BLaER1 (cell line): ENCODE measurements around the gene CNPPD1.

ENCODE experiments used
- H3K27ac ChIP-seq: shearing (Covaris generic); formaldehyde crosslinking; 2 replicates; pipeline ENCODE4 v1.8.1; 2022
- H3K27me3 ChIP-seq: shearing (Covaris generic); formaldehyde crosslinking; 2 replicates; pipeline ENCODE4 v1.8.1; 2022
- H3K36me3 ChIP-seq: shearing (Covaris generic); formaldehyde crosslinking; 2 replicates; pipeline ENCODE4 v1.8.1; 2022
- H3K4me1 ChIP-seq: shearing (Covaris generic); formaldehyde crosslinking; 2 replicates; pipeline ENCODE4 v1.8.1; 2022
- H3K4me2 ChIP-seq: shearing (Covaris generic); formaldehyde crosslinking; 2 replicates; pipeline ENCODE4 v1.8.1; 2022
- H3K4me3 ChIP-seq: shearing (Covaris generic); formaldehyde crosslinking; 2 replicates; pipeline ENCODE4 v1.8.1; 2022
- H3K9ac ChIP-seq: shearing (Covaris generic); formaldehyde crosslinking; 2 replicates; pipeline ENCODE4 v1.8.1; 2022
- H3K9me3 ChIP-seq: shearing (Covaris generic); formaldehyde crosslinking; 2 replicates; pipeline ENCODE4 v1.8.1; 2022
- H4K20me1 ChIP-seq: shearing (Covaris generic); formaldehyde crosslinking; 2 replicates; pipeline ENCODE4 v1.8.1; 2022
- Cebpa-rat ChIP-seq: shearing (Covaris generic); IDR thresholded peaks from 2 replicates; pipeline ENCODE4 v1.8.1; 2022

The CNPPD1 gene

DNA sequence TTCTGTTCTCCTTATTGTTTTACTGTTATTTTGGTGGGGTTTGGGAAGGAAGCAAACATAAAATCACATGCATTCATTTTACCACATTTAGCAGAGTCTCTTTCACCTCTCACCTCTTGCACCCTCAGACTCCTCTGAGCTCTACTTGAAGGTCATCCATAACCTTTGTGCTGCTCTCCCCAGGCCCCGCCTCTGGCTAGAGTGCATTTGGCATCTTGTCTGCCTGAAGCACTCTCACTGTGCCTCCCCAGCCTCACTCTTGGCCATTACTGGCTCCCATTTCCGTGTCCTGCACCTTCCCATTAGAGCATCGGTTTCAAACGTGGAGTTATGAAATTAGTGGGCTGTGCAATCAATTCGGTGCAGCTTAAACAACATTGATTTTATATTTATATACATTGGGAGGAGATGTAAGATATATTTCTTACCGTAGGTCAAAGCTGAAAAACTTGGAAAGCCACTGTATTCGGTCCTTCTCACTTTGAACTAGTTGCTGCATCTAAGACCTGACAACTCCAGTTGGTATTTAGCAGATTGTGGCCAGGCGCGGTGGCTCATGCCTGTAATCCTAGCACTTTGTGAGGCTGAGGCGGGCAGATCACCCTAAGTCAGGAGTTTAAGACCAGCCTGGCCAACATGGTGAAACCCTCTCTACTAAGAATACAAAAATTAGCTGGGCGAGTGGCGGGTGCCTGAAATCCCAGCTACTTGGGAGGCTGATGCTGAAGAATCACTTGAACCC is 22.9 kb upstream of the CNPPD1 start:
- no peak for TF ChIP-seq Cebpa-rat
- no peaks in the 10 kb centered on the region for H4K20me1 ChIP-seq
- H3K9ac ChIP-seq: no peak overlapping the region
- no peak overlapping the region for H3K4me3 ChIP-seq
- no peaks in the 10 kb centered on the region for H3K27me3 ChIP-seq
- no peak overlapping the region for H3K4me2 ChIP-seq
- H3K4me1 ChIP-seq: no peaks in the 10 kb centered on the region
- no peaks in the 10 kb centered on the region for H3K36me3 ChIP-seq
- no peaks in the 10 kb centered on the region for H3K9me3 ChIP-seq
- no peak overlapping the region for H3K27ac ChIP-seq

DNA sequence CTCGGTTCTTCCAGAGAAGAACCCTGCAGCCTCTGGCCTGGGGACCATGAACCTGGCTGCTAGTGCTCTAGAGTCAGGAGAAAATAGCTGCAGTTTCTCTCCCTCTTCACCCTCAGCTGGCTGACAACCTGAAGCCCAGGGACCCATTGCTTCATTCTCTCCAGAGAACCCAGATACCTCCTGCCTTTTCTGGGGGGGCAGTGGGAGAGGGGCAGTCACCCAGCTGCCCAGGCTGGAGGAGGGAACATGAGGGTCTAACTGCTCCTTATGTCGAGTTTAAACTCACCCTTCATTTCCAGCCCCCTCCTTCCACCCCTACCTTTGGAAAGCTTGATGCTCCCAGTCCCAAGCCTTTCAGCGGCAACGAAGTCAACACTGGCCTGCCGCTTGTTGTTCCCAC is 22.2 kb upstream of the CNPPD1 start:
- H3K36me3 ChIP-seq: no peaks in the 10 kb centered on the region
- no peak overlapping the region for H3K4me3 ChIP-seq
- H3K27me3 ChIP-seq: no peaks in the 10 kb centered on the region
- no peaks in the 10 kb centered on the region for H3K4me1 ChIP-seq
- no peaks in the 10 kb centered on the region for H4K20me1 ChIP-seq
- H3K9ac ChIP-seq: no peak overlapping the region
- H3K4me2 ChIP-seq: no peak overlapping the region
- TF ChIP-seq Cebpa-rat: no peak
- H3K9me3 ChIP-seq: no peaks in the 10 kb centered on the region
- no peak overlapping the region for H3K27ac ChIP-seq

DNA sequence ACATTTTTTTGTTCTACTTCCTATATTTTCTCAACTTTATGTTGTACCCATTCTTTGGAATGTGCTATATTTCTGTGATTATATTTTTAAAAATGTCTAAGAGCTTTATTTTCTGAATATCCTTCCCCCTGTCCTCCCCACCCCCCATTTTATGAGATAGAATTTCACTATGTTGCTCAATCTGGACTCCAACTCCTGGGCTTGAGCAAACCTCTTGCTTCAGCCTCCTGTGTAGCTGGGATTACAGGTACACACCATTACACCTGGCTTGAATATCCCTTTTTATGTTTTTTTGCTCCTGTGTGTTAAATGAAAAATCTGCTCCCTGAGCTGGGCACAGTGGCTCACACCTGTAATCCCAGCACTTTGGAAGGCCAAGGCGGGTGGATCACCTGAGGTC is 20.7 kb upstream of the CNPPD1 start:
- TF ChIP-seq Cebpa-rat: no peak

DNA sequence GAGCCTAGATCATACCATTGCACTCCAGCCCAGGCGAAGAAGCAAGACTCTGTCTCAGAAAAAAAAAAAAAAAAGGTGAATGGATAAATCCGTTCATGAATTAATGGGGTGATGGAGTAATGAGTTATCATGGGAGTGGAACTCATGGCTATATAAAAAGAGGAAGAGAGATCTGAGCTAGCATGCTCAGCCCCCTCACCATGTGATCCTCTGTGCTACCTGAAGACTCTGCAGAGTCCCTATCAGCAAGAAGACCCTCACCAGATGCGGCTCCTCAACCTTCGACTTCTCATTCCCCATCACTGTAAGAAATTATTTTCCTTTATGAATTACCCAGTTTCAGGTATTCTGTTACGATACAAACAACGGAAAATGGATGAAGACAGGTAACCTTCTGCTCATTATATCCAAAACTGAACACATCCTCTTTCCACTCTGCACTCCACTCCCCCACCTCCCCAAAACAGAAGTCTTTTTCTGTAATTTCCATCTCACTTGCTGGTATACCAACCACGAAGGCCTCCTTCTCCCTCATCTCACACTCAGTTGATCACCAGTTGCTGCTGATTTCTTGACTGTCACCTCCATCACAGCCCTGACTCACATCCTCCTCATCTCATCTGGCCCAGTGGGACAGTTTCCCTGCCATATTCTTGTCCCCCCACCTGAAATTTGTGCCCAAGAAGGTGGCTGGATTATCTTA is 10.2 kb upstream of the CNPPD1 start:
- Histone ChIP-seq H3K27ac (no peak overlapping the region), H3K27me3 (no peaks in the 10 kb centered on the region), H3K36me3 (peaks cover 37% of the 10 kb centered on the region), H3K9me3 (no peaks in the 10 kb centered on the region), H4K20me1 (peaks cover 16% of the 10 kb centered on the region), H3K9ac (no peak overlapping the region), H3K4me3 (no peak overlapping the region), H3K4me2 (no peak overlapping the region), H3K4me1 (peaks cover 12% of the 10 kb centered on the region)
- no peak for TF ChIP-seq Cebpa-rat

More for the DNA sequence above, 20.7 kb upstream of the CNPPD1 start:
- Histone ChIP-seq H3K9ac (no peak overlapping the region), H3K36me3 (no peaks in the 10 kb centered on the region), H3K4me3 (no peak overlapping the region), H3K4me1 (no peaks in the 10 kb centered on the region), H3K27ac (no peak overlapping the region), H3K27me3 (no peaks in the 10 kb centered on the region), H3K4me2 (no peak overlapping the region), H4K20me1 (no peaks in the 10 kb centered on the region), H3K9me3 (no peaks in the 10 kb centered on the region)

DNA sequence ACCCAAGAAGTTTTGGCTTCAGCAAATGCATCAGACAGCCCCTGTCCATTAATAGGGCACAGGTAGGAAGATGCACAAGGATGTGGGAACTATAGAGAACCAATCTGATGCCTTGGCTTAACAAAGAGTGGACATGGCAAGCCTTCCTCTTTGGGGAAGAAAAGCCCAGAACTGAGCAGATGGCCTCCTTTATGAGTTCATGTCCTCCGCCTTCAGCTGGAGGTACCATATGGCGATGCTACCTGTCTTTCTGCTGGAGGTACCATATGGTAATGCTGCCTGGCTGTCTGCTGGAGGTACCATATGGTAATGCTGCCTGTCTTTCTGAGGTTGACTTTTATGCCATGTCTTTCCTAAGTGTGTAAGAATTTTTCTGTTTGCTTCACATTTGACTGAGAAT is 7.4 kb upstream of the CNPPD1 start:
- no peak overlapping the region for H3K9ac ChIP-seq
- H4K20me1 ChIP-seq: peaks cover 40% of the 10 kb centered on the region
- no peak overlapping the region for H3K27ac ChIP-seq
- H3K4me3 ChIP-seq: no peak overlapping the region
- H3K4me1 ChIP-seq: peaks cover 38% of the 10 kb centered on the region
- no peak for TF ChIP-seq Cebpa-rat
- peaks cover 63% of the 10 kb centered on the region for H3K36me3 ChIP-seq
- no peaks in the 10 kb centered on the region for H3K9me3 ChIP-seq
- H3K27me3 ChIP-seq: no peaks in the 10 kb centered on the region
- no peak overlapping the region for H3K4me2 ChIP-seq

DNA sequence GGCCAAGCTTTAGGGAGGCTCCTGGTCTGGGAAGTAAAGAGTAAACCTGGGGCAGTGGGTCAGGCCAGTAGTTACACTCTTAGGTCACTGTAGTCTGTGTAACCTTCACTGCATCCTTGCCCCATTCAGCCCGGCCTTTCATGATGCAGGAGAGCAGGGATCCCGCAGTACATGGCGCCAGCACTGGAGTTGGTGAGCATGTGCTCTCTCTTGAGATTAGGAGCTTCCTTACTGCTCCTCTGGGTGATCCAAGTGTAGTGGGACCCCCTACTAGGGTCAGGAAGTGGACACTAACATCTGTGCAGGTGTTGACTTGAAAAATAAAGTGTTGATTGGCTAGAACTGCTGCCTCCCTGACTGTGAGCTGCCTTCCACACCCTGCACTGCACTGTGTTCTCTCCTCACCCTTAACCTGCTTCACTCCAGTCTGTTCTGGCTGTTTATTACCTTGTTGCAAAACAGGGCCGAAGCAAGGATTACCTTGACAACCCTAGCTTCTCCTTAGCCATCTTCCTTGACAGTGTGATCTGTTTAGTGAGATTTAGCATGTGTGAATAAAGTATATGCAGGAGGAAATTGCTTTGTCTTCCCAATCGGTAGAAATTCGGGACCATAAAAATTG is 6.5 kb upstream of the CNPPD1 start:
- Histone ChIP-seq H3K27me3 (no peaks in the 10 kb centered on the region), H3K27ac (no peak overlapping the region), H3K4me3 (no peak overlapping the region), H4K20me1 (peaks cover 45% of the 10 kb centered on the region), H3K4me2 (no peak overlapping the region), H3K4me1 (peaks cover 42% of the 10 kb centered on the region), H3K36me3 (peaks cover 63% of the 10 kb centered on the region), H3K9ac (peak overlapping the region; percentile 13; the same call in 1 of the 2 replicates), H3K9me3 (no peaks in the 10 kb centered on the region)
- TF ChIP-seq Cebpa-rat: no peak

DNA sequence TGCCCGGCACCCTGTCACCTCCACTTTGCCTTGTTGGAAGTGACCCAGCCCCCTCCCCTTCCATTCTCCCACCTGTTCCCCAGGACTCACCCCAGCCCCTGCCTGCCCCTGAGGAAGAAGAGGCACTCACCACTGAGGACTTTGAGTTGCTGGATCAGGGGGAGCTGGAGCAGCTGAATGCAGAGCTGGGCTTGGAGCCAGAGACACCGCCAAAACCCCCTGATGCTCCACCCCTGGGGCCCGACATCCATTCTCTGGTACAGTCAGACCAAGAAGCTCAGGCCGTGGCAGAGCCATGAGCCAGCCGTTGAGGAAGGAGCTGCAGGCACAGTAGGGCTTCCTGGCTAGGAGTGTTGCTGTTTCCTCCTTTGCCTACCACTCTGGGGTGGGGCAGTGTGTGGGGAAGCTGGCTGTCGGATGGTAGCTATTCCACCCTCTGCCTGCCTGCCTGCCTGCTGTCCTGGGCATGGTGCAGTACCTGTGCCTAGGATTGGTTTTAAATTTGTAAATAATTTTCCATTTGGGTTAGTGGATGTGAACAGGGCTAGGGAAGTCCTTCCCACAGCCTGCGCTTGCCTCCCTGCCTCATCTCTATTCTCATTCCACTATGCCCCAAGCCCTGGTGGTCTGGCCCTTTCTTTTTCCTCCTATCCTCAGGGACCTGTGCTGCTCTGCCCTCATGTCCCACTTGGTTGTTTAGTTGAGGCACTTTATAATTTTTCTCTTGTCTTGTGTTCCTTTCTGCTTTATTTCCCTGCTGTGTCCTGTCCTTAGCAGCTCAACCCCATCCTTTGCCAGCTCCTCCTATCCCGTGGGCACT is 5.8 kb upstream of the CNPPD1 start:
- Histone ChIP-seq H3K27ac (no peak overlapping the region), H3K4me2 (peak overlapping the region; percentile 32), H3K9ac (peak overlapping the region; percentile 13), H3K36me3 (peaks cover 63% of the 10 kb centered on the region), H4K20me1 (peaks cover 45% of the 10 kb centered on the region), H3K4me3 (no peak overlapping the region), H3K4me1 (peaks cover 42% of the 10 kb centered on the region), H3K27me3 (no peaks in the 10 kb centered on the region), H3K9me3 (no peaks in the 10 kb centered on the region)
- no peak for TF ChIP-seq Cebpa-rat

DNA sequence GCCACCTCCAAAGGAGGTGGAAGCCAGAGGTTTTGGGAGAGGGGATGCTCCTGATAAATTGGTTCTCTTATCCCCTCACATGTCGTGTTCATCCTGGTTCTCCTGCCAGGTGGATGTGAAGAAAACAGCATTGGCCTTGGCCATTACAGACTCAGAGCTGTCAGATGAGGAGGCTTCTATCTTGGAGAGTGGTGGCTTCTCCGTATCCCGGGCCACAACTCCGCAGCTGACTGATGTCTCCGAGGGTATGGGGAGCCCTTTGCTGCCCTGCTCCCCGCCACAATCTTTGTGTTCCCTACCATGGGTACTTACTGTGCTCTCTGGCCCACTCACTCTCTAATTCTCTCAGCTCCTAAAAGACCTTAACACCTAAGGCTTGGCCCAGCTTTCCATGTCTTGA is 4.8 kb upstream of the CNPPD1 start:
- H3K27me3 ChIP-seq: no peaks in the 10 kb centered on the region
- peaks cover 42% of the 10 kb centered on the region for H3K4me1 ChIP-seq
- H3K27ac ChIP-seq: no peak overlapping the region
- peaks cover 45% of the 10 kb centered on the region for H4K20me1 ChIP-seq
- H3K4me3 ChIP-seq: no peak overlapping the region
- peak overlapping the region; percentile 21; the same call in 1 of the 2 replicates for H3K9ac ChIP-seq
- no peak for TF ChIP-seq Cebpa-rat
- H3K9me3 ChIP-seq: no peaks in the 10 kb centered on the region
- H3K4me2 ChIP-seq: peak overlapping the region; percentile 32; the same call in 1 of the 2 replicates
- H3K36me3 ChIP-seq: peaks cover 63% of the 10 kb centered on the region

DNA sequence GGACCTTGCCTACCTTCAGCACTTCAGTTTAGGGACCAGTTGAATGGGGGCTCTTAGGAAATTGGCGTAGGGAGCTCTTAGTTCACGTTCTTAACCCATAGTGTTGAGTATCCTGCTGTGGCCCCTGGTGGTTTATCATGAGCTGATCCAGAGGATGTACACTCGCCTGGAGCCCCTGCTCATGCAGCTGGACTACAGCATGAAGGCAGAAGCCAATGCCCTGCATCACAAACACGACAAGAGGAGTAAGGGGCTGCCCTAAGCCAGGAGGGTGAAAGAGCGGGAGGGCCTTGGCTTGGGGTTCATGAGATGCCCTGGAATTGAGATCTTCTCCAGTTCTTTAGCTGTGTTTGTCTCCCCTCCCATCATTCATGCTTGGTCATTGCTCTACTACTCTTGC is 4.2 kb upstream of the CNPPD1 start:
- Histone ChIP-seq H3K9ac (peak overlapping the region; percentile 21; the same call in 1 of the 2 replicates), H3K4me1 (peaks cover 45% of the 10 kb centered on the region), H3K4me2 (no peak overlapping the region), H3K36me3 (peaks cover 63% of the 10 kb centered on the region), H3K9me3 (no peaks in the 10 kb centered on the region), H3K27me3 (no peaks in the 10 kb centered on the region), H4K20me1 (peaks cover 45% of the 10 kb centered on the region), H3K27ac (no peak overlapping the region), H3K4me3 (no peak overlapping the region)
- TF ChIP-seq Cebpa-rat: no peak
